SK-N-SH treated with all-trans-retinoic acid at 6 μM for 48 hours (cell line): ENCODE measurements around the gene ZCCHC2.

ENCODE experiments used
- ARNTL ChIP-seq: fragments of 450-650 bp; formaldehyde crosslinking; IDR thresholded peaks from 2 replicates; pipeline ENCODE4 v1.5.0; 2020; ENCODE audit warnings: low read depth, mild to moderate bottlenecking, moderate library complexity, borderline replicate concordance
- PATZ1 ChIP-seq: fragments of 250-450 bp; sonication (Bioruptor Pico); IDR thresholded peaks from 2 replicates; pipeline ENCODE4 v1.8.0; 2020; ENCODE audit warnings: mild to moderate bottlenecking, moderate library complexity, borderline replicate concordance
- POU6F1 ChIP-seq: fragments of 250-450 bp; sonication (Bioruptor Pico); IDR thresholded peaks from 2 replicates; pipeline ENCODE4 v1.8.0; 2021; ENCODE audit warnings: low read depth, mild to moderate bottlenecking, moderate library complexity, borderline replicate concordance
- ZNF70 ChIP-seq: fragments of 450-650 bp; formaldehyde crosslinking; IDR thresholded peaks from 2 replicates; pipeline ENCODE4 v1.5.0; 2020; ENCODE audit warnings: mild to moderate bottlenecking, moderate library complexity
- TF ChIP-seq, protein P1 (sequence below): fragments of 250-450 bp; sonication (Bioruptor Pico); IDR thresholded peaks from 2 replicates; pipeline ENCODE4 v1.5.1; 2020; ENCODE audit warnings: low read depth, mild to moderate bottlenecking, moderate library complexity
- TF ChIP-seq, protein P2 (sequence below): fragments of 250-450 bp; sonication (Bioruptor Pico); IDR thresholded peaks from 2 replicates; pipeline ENCODE4 v1.5.1; 2021; ENCODE audit warnings: mild to moderate bottlenecking, moderate library complexity

DNA sequence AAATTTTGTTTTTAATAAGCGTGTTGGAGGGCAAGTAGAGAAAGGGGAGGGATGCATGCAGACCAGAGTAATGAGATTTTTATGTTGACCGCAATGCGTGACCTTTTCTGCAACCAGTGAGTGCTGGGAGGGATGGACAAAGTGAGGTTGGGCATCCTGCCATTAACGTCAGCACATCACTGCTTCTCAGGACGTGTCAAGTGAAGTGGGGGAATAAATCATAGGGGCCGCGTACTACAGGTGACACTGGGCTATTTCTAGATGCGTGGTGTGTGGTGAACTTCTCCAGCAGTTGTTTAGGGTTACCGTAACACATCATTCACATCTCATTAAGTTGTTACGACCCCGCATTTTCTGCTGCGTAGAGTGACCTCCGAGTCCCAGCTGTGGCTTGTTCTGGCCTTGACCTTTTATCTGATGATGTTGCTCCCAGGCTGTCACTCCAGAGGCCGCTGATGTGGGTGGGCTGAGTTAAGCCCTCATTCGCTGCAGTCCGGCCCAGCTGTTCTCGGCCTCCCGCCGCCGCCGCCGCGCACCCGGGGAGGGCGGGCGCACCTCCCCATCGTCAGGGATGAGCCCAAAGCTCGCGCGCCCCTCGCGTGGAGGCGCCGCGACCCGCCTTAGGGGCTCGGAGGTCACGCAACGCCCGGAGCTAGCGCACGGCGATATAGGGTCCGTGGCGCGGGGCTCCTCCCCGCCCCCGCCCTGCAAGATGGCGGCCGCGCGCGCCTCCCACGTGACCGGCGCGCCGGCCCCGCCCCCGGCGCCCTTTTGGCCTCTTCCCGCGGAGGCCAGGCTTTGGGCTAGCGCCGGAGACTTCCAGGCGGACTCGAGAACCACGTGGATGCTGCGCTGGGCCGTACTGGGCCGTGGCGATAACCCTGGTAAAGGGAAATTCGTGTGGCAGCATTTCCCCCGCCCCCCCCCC, 3.5 kb downstream of the ZCCHC2 start:
- TF ChIP-seq PATZ1 (no peak), ZNF70 (CRISPR knock-in tag) (no peak), ARNTL (no peak), POU6F1 (CRISPR knock-in tag) (no peak)
- TF ChIP-seq, protein P1, sequence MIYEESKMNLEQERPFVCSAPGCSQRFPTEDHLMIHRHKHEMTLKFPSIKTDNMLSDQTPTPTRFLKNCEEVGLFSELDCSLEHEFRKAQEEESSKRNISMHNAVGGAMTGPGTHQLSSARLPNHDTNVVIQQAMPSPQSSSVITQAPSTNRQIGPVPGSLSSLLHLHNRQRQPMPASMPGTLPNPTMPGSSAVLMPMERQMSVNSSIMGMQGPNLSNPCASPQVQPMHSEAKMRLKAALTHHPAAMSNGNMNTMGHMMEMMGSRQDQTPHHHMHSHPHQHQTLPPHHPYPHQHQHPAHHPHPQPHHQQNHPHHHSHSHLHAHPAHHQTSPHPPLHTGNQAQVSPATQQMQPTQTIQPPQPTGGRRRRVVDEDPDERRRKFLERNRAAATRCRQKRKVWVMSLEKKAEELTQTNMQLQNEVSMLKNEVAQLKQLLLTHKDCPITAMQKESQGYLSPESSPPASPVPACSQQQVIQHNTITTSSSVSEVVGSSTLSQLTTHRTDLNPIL (CRISPR knock-in tag) = no peak
- TF ChIP-seq, protein P2, sequence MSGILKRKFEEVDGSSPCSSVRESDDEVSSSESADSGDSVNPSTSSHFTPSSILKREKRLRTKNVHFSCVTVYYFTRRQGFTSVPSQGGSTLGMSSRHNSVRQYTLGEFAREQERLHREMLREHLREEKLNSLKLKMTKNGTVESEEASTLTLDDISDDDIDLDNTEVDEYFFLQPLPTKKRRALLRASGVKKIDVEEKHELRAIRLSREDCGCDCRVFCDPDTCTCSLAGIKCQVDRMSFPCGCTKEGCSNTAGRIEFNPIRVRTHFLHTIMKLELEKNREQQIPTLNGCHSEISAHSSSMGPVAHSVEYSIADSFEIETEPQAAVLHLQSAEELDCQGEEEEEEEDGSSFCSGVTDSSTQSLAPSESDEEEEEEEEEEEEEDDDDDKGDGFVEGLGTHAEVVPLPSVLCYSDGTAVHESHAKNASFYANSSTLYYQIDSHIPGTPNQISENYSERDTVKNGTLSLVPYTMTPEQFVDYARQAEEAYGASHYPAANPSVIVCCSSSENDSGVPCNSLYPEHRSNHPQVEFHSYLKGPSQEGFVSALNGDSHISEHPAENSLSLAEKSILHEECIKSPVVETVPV = no peak
